Thoracic aorta (tissue), 2 donors: ENCODE data around the gene PLA2G4E. TPM values are rescaled to one million over a fixed set of nuclear protein-coding genes. Genes with fewer than 3 reads are reported as not detected.

Experiments
- ATAC-seq: fragments of 150-250 bp; one replicate; pipeline ENCODE4 v1.8.0; 2017; ENCODE audit warnings: low read depth; ENCODE audit not compliant: insufficient number of reproducible peaks, low FRiP score
- DNase-seq: peaks from one replicate; pipeline ENCODE4 v3.0.0-alpha.2; 2020; ENCODE audit warnings: low spot score
- H3K27ac ChIP-seq, 2 donors: fragments of 200-600 bp; sonication (generic); 1 replicate in 1 of 2; 2 replicates in 1 of 2; pipeline ENCODE4 v1.5.1; 2016; ENCODE audit warnings: mild to moderate bottlenecking in 2 of 2, moderate library complexity in 2 of 2
- H3K27me3 ChIP-seq: fragments of 200-600 bp; sonication (generic); replicated peaks from 2 replicates; pipeline ENCODE4 v1.6.0; 2016; ENCODE audit warnings: mild to moderate bottlenecking; ENCODE audit not compliant: insufficient read depth
- H3K36me3 ChIP-seq: fragments of 200-600 bp; sonication (generic); one replicate; pipeline ENCODE4 v1.5.1; 2016
- H3K4me1 ChIP-seq, 2 donors: fragments of 200-600 bp; sonication (generic); 1 replicate in 1 of 2; 2 replicates in 1 of 2; pipeline versions ENCODE4 v1.5.1 to v1.6.0; 2016; ENCODE audit warnings: low read depth in 2 of 2, mild to moderate bottlenecking in 1 of 2; ENCODE audit not compliant: control insufficient read depth in 1 of 2
- H3K4me3 ChIP-seq: fragments of 200-600 bp; sonication (generic); 2 replicates; pipeline ENCODE4 v1.5.1; 2016; ENCODE audit warnings: mild to moderate bottlenecking
- H3K9me3 ChIP-seq: fragments of 200-600 bp; sonication (generic); 2 replicates; pipeline ENCODE4 v1.5.1; 2016
- total RNA-seq, 2 donors: library from RNA; depleted of rRNA; stranded (reverse); fragments of >200 nt; gene quantifications; one replicate each; pipeline versions ENCODE4 v1.1.0 to v1.2.3, GENCODE V29; 2016
- TF ChIP-seq, protein P1 (sequence below): fragments of 200-600 bp; sonication (generic); IDR thresholded peaks from one replicate; pipeline ENCODE4 v1.5.1; 2019; ENCODE audit warnings: antibody characterized with exemption

The PLA2G4E gene
- total RNA-seq, 2 donors from 2014 or later, result not detected

- H3K27me3 ChIP-seq, result no peaks in the 10 kb centered on the region
- TF ChIP-seq, protein P1, sequence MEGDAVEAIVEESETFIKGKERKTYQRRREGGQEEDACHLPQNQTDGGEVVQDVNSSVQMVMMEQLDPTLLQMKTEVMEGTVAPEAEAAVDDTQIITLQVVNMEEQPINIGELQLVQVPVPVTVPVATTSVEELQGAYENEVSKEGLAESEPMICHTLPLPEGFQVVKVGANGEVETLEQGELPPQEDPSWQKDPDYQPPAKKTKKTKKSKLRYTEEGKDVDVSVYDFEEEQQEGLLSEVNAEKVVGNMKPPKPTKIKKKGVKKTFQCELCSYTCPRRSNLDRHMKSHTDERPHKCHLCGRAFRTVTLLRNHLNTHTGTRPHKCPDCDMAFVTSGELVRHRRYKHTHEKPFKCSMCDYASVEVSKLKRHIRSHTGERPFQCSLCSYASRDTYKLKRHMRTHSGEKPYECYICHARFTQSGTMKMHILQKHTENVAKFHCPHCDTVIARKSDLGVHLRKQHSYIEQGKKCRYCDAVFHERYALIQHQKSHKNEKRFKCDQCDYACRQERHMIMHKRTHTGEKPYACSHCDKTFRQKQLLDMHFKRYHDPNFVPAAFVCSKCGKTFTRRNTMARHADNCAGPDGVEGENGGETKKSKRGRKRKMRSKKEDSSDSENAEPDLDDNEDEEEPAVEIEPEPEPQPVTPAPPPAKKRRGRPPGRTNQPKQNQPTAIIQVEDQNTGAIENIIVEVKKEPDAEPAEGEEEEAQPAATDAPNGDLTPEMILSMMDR, result no peak
- no peaks in the 10 kb centered on the region for H3K36me3 ChIP-seq
- no peaks in the 10 kb centered on the region for H3K9me3 ChIP-seq
- peaks cover 4 to 21% of the 10 kb centered on the region in 2 donors for H3K4me1 ChIP-seq
- ATAC-seq (no peak), DNase-seq (no peak)
- no peak overlapping the region for H3K4me3 ChIP-seq
- no peak overlapping the region for H3K27ac ChIP-seq
Measured at GRCh38 chr15:41983621-41984571, 36.9 kb downstream of the PLA2G4E start.

GRCh38 chr15:41983221-41983620, 37.6 kb downstream of the PLA2G4E start:
- Histone ChIP-seq H3K4me3 (no peak overlapping the region), H3K27me3 (no peaks in the 10 kb centered on the region), H3K9me3 (no peaks in the 10 kb centered on the region), H3K36me3 (no peaks in the 10 kb centered on the region), H3K27ac (no peak overlapping the region), H3K4me1 (peaks cover 4 to 21% of the 10 kb centered on the region in 2 donors)
- TF ChIP-seq, protein P1, result no peak
- ATAC-seq, result no peak
- no peak for DNase-seq

DNA sequence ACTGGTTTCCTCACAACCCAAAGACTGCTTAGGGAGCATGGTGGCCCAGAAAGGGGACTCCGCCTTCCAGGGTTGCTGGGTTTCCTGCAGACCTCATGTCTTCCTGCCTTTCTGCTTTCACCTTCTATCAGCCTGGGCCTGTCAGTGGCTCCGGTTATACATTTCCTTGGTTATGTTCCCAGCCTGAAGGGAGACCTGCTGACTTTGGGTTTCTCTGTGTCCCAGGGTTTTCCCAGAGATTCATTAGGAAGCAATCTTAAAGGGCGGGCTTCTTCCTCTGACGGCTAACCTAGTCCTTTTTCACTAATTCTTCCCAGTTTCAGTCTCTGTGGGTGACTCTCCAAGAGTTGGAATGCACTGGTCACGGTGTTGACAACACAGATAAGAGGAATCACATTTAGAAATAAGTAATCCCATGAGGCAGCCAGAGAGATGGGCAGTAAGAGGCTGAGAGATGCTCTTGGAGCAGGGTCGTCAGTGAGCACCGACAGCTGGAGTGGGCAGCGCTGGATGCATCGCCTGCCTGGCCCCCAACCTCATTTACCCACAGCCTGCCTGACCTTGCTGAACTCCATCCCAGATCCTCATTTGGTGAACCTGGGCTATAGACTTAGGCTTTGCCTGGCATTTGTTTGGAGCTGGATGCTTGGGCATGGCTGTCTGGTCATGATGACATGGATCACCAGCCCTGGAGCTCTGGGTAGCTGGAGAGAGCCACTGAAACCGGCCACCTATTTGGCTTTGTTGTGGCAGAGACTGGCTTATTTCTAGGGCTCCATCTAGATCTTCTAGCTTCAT, 38.5 kb downstream of the PLA2G4E start:
- no peak for DNase-seq
- H3K9me3 ChIP-seq, result no peaks in the 10 kb centered on the region
- TF ChIP-seq, protein P1, result no peak
- H3K4me3 ChIP-seq, result no peak overlapping the region
- no peak for ATAC-seq
- H3K27me3 ChIP-seq, result no peaks in the 10 kb centered on the region
- H3K27ac ChIP-seq, result no peak overlapping the region
- H3K4me1 ChIP-seq, result peaks cover 4 to 21% of the 10 kb centered on the region in 2 donors
- H3K36me3 ChIP-seq, result no peaks in the 10 kb centered on the region

DNA sequence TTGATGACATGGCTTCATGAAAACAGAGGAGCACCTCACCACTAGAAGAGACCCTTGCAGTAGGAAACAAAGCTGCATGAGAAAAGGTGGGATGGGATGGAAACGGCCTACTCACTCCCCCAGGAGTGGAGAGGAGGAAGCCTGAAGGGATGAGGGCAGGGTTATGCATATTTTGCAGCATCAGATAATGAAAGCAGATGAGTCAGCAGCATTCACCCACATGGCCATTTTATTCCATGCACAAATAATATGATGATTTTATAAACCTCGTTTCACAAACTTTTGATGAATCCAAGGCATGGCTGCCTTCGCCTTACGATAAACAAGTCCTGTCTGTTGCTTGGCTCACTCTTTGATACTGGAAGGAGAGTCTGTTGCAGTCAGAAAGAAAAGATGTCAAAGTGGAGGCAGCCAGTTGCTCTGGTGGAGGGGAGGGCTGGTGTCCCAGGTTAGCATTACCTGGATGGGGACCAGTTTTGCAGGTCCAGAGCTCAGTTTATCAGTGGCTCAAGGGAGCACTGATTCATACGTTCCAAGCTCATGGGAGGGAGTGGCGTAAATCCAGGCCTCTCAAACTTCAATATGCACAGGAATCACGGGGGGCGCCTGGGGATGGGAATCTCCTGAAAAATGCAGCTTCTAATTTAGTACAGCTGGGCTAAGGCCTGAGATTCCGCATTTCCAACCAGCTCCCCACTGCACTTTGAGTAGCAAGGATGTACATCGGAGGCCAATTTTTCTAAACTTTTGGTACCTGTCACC, 39.3 kb downstream of the PLA2G4E start:
- no peaks in the 10 kb centered on the region for H3K36me3 ChIP-seq
- TF ChIP-seq, protein P1, result no peak
- ATAC-seq (no peak), DNase-seq (no peak)
- H3K27me3 ChIP-seq, result no peaks in the 10 kb centered on the region
- H3K9me3 ChIP-seq, result no peaks in the 10 kb centered on the region
- no peak overlapping the region for H3K27ac ChIP-seq
- peaks cover 4 to 21% of the 10 kb centered on the region in 2 donors for H3K4me1 ChIP-seq
- H3K4me3 ChIP-seq, result no peak overlapping the region
